Osteoblast (primary cell): ENCODE measurements around the gene GRB7. TPM values are rescaled to one million over a fixed set of nuclear protein-coding genes. Genes with fewer than 3 reads are reported as not detected.

Source experiments
- DNase-seq: peaks from one replicate; pipeline ENCODE4 v3.0.0; 2011; ENCODE audit warnings: low spot score, mixed read lengths; ENCODE audit not compliant: insufficient read length; ENCODE audit errors: missing footprints
- H2AFZ ChIP-seq: 2 replicates; pipeline ENCODE4 v1.6.0; 2011; ENCODE audit warnings: mild to moderate bottlenecking, low read length
- H3K27ac ChIP-seq: 2 replicates; pipeline ENCODE4 v1.5.1; 2011; ENCODE audit warnings: mild to moderate bottlenecking, low read depth, low read length, moderate library complexity
- H3K27me3 ChIP-seq: 2 replicates; pipeline ENCODE4 v1.6.0; 2012; ENCODE audit warnings: mild to moderate bottlenecking, control low read depth, inconsistent platforms, low read length, moderate library complexity; ENCODE audit not compliant: insufficient read depth
- H3K36me3 ChIP-seq: 2 replicates; pipeline ENCODE4 v1.5.1; 2011; ENCODE audit warnings: mild to moderate bottlenecking, low read length, control low read depth, moderate library complexity; ENCODE audit not compliant: insufficient read depth
- H3K4me1 ChIP-seq: 2 replicates; pipeline ENCODE4 v1.5.1; 2011; ENCODE audit warnings: mild to moderate bottlenecking, low read length, control low read depth, moderate library complexity; ENCODE audit not compliant: insufficient read depth
- H3K4me2 ChIP-seq: 2 replicates; pipeline ENCODE4 v1.6.0; 2011; ENCODE audit warnings: mild to moderate bottlenecking, low read length; ENCODE audit not compliant: insufficient read depth
- H3K4me3 ChIP-seq: fragments of 200-600 bp; sonication (generic); 3 replicates; pipeline ENCODE4 v1.5.1; 2012; ENCODE audit warnings: mild to moderate bottlenecking, low read length, inconsistent platforms; ENCODE audit not compliant: insufficient read depth
- H3K79me2 ChIP-seq: 2 replicates; pipeline ENCODE4 v1.6.0; 2012; ENCODE audit warnings: mild to moderate bottlenecking, low read length, control low read depth, inconsistent platforms; ENCODE audit not compliant: insufficient read depth
- H3K9me3 ChIP-seq: 2 replicates; pipeline ENCODE4 v1.5.1; 2011; ENCODE audit warnings: low read depth, low read length, control low read depth
- H4K20me1 ChIP-seq: 2 replicates; pipeline ENCODE4 v1.6.0; 2012; ENCODE audit warnings: mild to moderate bottlenecking, low read length, control low read depth; ENCODE audit not compliant: insufficient read depth
- total RNA-seq: library from RNA; depleted of rRNA; stranded (reverse); fragments of >200 nt; gene quantifications from 2 replicates; pipeline ENCODE4 v1.2.3, GENCODE V29; 2012
- TF ChIP-seq, protein P1 (sequence below): IDR thresholded peaks from 2 replicates; pipeline ENCODE4 v1.5.1; 2011; ENCODE audit warnings: mild to moderate bottlenecking, low read depth, low read length, moderate library complexity; ENCODE audit errors: extremely low read depth

The GRB7 gene
- total RNA-seq, 1 donor, result under 0.01 TPM

GRCh38 chr17:39781031-39781860 lies 43.5 kb downstream of the GRB7 start:
- no peak overlapping the region for H2AFZ ChIP-seq
- H3K36me3 ChIP-seq, result no peaks in the 10 kb centered on the region
- no peak for DNase-seq
- H3K4me2 ChIP-seq, result no peak overlapping the region
- no peaks in the 10 kb centered on the region for H3K9me3 ChIP-seq
- H3K27ac ChIP-seq, result no peak overlapping the region
- TF ChIP-seq, protein P1, sequence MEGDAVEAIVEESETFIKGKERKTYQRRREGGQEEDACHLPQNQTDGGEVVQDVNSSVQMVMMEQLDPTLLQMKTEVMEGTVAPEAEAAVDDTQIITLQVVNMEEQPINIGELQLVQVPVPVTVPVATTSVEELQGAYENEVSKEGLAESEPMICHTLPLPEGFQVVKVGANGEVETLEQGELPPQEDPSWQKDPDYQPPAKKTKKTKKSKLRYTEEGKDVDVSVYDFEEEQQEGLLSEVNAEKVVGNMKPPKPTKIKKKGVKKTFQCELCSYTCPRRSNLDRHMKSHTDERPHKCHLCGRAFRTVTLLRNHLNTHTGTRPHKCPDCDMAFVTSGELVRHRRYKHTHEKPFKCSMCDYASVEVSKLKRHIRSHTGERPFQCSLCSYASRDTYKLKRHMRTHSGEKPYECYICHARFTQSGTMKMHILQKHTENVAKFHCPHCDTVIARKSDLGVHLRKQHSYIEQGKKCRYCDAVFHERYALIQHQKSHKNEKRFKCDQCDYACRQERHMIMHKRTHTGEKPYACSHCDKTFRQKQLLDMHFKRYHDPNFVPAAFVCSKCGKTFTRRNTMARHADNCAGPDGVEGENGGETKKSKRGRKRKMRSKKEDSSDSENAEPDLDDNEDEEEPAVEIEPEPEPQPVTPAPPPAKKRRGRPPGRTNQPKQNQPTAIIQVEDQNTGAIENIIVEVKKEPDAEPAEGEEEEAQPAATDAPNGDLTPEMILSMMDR, result no peak
- H3K4me3 ChIP-seq, result no peak overlapping the region
- H4K20me1 ChIP-seq, result no peaks in the 10 kb centered on the region
- peaks cover 57% of the 10 kb centered on the region for H3K27me3 ChIP-seq
- no peaks in the 10 kb centered on the region for H3K4me1 ChIP-seq
- no peaks in the 10 kb centered on the region for H3K79me2 ChIP-seq

DNA sequence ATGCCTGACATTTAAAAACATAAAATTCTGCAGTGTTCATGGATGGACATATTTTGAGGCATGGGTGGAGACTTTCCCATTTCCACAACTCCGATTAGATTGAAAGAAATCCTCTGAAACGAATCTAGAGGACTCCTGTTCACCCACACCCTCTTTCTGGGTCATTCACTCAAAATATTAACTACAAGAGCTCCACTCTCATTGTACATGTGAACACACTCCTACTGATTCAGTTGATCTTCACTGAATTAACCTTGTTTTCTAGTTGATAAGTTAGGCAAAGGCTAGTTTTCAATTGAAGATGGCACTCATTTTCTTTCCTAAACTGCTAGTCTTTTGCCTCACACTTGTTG lies 44.1 kb downstream of the GRB7 start:
- Histone ChIP-seq H3K79me2 (no peaks in the 10 kb centered on the region), H4K20me1 (no peaks in the 10 kb centered on the region), H3K36me3 (no peaks in the 10 kb centered on the region), H3K4me1 (no peaks in the 10 kb centered on the region), H3K4me2 (no peak overlapping the region), H3K4me3 (no peak overlapping the region), H3K27ac (no peak overlapping the region), H3K9me3 (no peaks in the 10 kb centered on the region), H2AFZ (no peak overlapping the region), H3K27me3 (peaks cover 57% of the 10 kb centered on the region)
- TF ChIP-seq, protein P1, result no peak
- no peak for DNase-seq

- Histone ChIP-seq H3K79me2 (no peaks in the 10 kb centered on the region), H3K9me3 (no peaks in the 10 kb centered on the region), H2AFZ (no peak overlapping the region), H3K4me2 (no peak overlapping the region), H3K36me3 (no peaks in the 10 kb centered on the region), H3K27me3 (peaks cover 53% of the 10 kb centered on the region), H3K4me3 (no peak overlapping the region), H3K27ac (no peak overlapping the region), H4K20me1 (no peaks in the 10 kb centered on the region), H3K4me1 (no peaks in the 10 kb centered on the region)
- TF ChIP-seq, protein P1, result no peak
- DNase-seq, result no peak
These were observed 44.7 kb downstream of the GRB7 start for GRCh38 chr17:39782481-39782880.

DNA sequence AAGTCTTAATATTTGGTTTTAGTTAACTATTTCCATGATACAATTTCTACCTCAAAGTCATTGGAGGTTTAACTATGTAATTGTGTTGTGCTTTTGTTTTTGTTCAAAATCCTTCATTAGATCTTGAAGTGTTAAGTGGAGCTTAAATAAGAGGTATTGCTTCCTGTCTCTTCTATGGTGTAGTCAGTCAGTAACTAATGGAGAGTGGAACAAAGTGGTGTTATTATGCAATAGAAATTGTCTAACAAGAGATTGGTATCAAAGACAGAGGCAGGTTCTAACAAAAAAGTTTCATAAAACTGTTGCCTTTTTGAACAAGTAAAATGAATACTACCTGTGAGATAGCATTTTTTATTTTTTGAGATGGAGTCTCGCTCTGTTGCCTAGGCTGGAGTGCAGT lies 45.2 kb downstream of the GRB7 start:
- Histone ChIP-seq H3K27me3 (peaks cover 48% of the 10 kb centered on the region), H3K36me3 (no peaks in the 10 kb centered on the region), H3K79me2 (no peaks in the 10 kb centered on the region), H3K9me3 (no peaks in the 10 kb centered on the region), H3K4me2 (no peak overlapping the region), H4K20me1 (no peaks in the 10 kb centered on the region), H3K4me1 (no peaks in the 10 kb centered on the region), H3K4me3 (no peak overlapping the region), H3K27ac (no peak overlapping the region), H2AFZ (no peak overlapping the region)
- TF ChIP-seq, protein P1, result no peak
- no peak for DNase-seq
